IPS DF 6.9 (cell line): ENCODE data around the gene PRICKLE2.
"Not testable (repeated sequence)": the region's sequence is repeated elsewhere in the genome, so short reads cannot be mapped to it uniquely, and the experiment has no call there.

ENCODE experiments used
- DNase-seq: peaks from one replicate; pipeline ENCODE4 v3.0.0-alpha.2; 2013; ENCODE audit warnings: low read depth, low spot score
- H3K27ac ChIP-seq: one replicate; pipeline ENCODE4 v1.5.1; 2013; ENCODE audit warnings: low read length, control low read depth
- H3K27me3 ChIP-seq: 2 replicates; pipeline ENCODE4 v1.6.1; 2013; ENCODE audit warnings: mild to moderate bottlenecking, low read length; ENCODE audit not compliant: control insufficient read depth, insufficient read depth
- H3K36me3 ChIP-seq: 2 replicates; pipeline ENCODE4 v1.6.1; 2013; ENCODE audit warnings: low read length; ENCODE audit not compliant: control insufficient read depth, insufficient read depth
- H3K4me1 ChIP-seq: 2 replicates; pipeline ENCODE4 v1.6.1; 2013; ENCODE audit warnings: low read length; ENCODE audit not compliant: control insufficient read depth, insufficient read depth
- H3K4me3 ChIP-seq: 2 replicates; pipeline ENCODE4 v1.5.1; 2013; ENCODE audit warnings: mild to moderate bottlenecking, low read length
- H3K9me3 ChIP-seq: 2 replicates; pipeline ENCODE4 v1.6.1; 2013; ENCODE audit warnings: low read length, inconsistent platforms; ENCODE audit not compliant: control insufficient read depth, insufficient read depth
- WGBS: extraction: QIAGEN DNeasy Blood & Tissue Kit; methylation state at CpG from one replicate; pipeline ENCODE4 v1.1.7; 2013; ENCODE audit warnings: mixed read lengths, missing lambda C conversion rate; ENCODE audit not compliant: insufficient read length, insufficient coverage; 5-methylcytosine and 5-hydroxymethylcytosine counted together

Gene PRICKLE2

DNA sequence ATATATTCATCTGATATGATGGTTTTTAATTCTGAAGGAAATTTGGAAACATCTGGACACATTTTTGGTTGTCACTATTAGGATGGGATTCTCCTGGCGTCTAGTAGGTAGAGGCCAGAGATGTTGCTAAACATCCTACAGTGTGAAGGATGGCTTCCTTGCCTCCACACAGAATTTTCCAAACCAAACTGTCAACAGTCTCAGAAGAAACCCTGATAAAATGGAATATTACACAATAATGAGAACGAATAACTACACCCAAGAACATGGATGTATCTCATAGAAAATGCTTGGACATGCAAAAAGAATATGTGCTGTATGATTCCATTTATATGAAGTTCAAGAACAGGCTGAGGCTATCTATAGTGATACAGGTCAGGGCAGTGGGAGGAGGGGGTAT lies 122.1 kb downstream of the PRICKLE2 start:
- Histone ChIP-seq H3K4me3 (no peak overlapping the region), H3K27ac (no peak overlapping the region), H3K36me3 (no peaks in the 10 kb centered on the region), H3K27me3 (no peaks in the 10 kb centered on the region), H3K9me3 (no peaks in the 10 kb centered on the region), H3K4me1 (no peaks in the 10 kb centered on the region)
- no peak for DNase-seq
- WGBS = no CpG with 5 or more reads among the region's 2 CpGs

DNA sequence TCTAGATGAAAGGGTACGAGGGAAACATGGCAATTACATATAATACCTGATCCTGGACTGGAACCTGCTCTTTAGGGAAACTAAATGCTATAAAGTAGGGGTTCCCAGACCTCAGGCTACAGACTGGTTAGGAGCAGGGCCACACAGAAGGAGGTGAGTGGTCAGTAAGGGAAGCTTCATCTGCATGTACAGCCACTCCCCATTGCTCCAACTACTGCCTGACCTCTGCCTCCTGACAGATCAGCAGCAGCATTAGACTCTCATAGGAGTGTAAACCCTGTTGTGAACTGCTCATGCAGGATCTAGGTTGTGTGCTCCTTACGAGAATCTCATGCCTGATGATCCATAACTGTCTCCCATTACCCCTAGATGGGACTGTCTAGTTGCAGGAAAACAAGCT lies 123.1 kb downstream of the PRICKLE2 start:
- H3K4me1 ChIP-seq = no peaks in the 10 kb centered on the region
- H3K27me3 ChIP-seq = no peaks in the 10 kb centered on the region
- no peak for DNase-seq
- H3K4me3 ChIP-seq = no peak overlapping the region
- H3K27ac ChIP-seq = no peak overlapping the region
- WGBS = no CpG with 5 or more reads among the region's 2 CpGs
- H3K9me3 ChIP-seq = no peaks in the 10 kb centered on the region
- no peaks in the 10 kb centered on the region for H3K36me3 ChIP-seq

DNA sequence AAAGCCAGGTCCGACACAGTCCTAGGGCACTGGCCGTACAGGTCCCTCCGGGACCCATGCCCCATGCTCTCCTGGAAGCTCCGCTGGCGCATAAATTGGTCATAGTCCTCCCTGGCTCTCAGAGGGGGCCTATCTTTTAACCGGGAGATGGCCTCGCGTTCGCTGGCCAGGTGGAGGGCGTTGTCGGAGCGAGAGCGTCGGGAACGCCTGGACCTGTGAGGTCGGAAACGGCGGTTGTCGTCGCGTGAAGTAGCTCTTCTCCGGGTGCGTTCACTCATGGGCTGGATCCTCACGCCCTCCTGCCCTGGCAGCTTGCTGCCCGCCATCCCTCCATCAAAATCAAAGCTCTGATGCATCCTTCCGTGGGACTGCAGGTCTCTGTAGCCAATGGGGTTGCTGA lies 126.0 kb downstream of the PRICKLE2 start:
- Histone ChIP-seq H3K4me3 (no peak overlapping the region), H3K36me3 (no peaks in the 10 kb centered on the region), H3K9me3 (no peaks in the 10 kb centered on the region), H3K27me3 (no peaks in the 10 kb centered on the region), H3K27ac (no peak overlapping the region), H3K4me1 (peaks cover 1% of the 10 kb centered on the region; the same call in 1 of the 2 replicates)
- WGBS = no CpG with 5 or more reads among the region's 26 CpGs
- DNase-seq = no peak

DNA sequence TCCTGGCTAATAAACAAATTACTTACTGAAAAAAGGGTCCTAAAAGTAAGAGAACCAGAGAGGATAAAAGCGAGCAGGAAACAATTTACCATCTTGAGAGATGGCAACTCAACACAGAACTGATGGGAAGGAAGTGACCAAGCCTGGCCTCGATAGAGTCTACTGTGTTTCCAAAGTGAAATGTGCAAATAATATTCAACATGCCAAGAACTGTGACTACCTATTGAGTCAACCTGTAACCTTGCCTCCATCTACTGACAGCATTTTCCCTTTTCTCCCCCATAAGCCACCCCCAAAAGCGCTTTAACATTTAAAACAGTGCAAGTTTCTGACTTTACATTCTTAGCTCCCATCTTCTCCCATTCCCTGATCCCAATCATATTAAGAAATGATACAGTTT lies 126.6 kb downstream of the PRICKLE2 start:
- no peak for DNase-seq
- no peaks in the 10 kb centered on the region for H3K36me3 ChIP-seq
- H3K9me3 ChIP-seq = no peaks in the 10 kb centered on the region
- no peaks in the 10 kb centered on the region for H3K27me3 ChIP-seq
- H3K4me3 ChIP-seq = no peak overlapping the region
- no peak overlapping the region for H3K27ac ChIP-seq
- no CpG with 5 or more reads among the region's 3 CpGs for WGBS
- H3K4me1 ChIP-seq = peaks cover 1% of the 10 kb centered on the region; the same call in 1 of the 2 replicates

DNA sequence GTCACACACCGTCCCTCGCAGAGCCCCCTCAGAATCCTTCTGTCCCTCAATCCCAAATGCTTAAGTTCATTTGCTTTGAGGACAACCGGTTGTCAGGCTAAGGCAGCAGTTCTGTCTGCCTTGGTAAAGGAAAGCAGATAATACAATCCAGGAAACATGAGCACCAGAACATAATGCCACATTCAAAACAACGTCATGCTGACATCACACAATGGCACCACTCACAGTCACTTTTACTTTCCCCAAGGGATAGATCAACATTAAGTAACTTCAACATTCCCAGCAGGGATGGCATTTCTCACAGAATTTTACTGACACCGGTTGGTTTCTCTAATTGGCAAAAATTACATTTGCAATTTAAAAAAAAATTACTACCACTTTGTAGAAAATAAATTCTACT lies 127.3 kb downstream of the PRICKLE2 start:
- no peak overlapping the region for H3K27ac ChIP-seq
- WGBS = no CpG with 5 or more reads among the region's 5 CpGs

DNA sequence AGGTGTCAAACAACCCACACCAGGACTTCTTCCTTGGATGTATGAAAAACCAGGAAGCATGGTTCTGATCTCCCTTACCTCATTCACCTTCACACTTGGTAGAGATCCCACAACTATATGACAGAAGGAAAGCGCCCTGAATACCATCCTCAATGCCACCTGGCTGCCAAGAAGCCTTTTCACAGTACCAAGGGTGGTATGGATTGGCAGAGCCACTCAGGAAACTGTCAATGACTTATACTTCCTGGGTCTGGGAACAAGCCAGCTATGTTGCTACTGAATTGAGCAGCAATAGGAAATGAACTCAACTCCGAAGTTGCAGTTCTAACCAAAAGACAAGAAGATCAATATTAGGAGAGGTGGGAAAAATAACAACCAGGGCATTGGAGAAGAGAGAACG lies 129.5 kb downstream of the PRICKLE2 start:
- no CpG with 5 or more reads among the region's 3 CpGs for WGBS
- H3K27ac ChIP-seq = no peak overlapping the region

More for the DNA sequence above, 127.3 kb downstream of the PRICKLE2 start:
- Histone ChIP-seq H3K4me3 (no peak overlapping the region), H3K9me3 (no peaks in the 10 kb centered on the region), H3K4me1 (peaks cover 1% of the 10 kb centered on the region; the same call in 1 of the 2 replicates), H3K27me3 (no peaks in the 10 kb centered on the region), H3K36me3 (no peaks in the 10 kb centered on the region)
- DNase-seq = no peak

DNA sequence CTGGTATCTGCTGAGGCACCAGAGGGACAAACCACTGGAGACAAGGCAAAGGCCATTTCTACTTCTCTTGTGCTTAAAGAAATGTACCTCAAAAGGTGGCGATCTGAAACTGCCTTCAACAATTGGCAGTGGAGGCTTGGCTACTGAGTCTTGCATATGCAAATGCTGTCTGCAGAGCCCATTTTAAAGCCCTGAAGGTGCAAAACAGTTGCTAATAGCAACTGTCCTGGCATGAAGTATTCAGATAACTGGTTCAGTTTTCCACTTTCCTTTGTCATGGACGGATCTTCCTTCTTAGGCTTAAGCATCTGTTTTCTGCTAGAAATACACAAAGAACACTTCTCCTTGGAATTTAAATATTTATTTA lies 130.6 kb downstream of the PRICKLE2 start:
- WGBS = no CpG with 5 or more reads among the region's 2 CpGs
- Histone ChIP-seq H3K36me3 (no peaks in the 10 kb centered on the region), H3K27ac (no peak overlapping the region)

More for the DNA sequence above, 129.5 kb downstream of the PRICKLE2 start:
- no peaks in the 10 kb centered on the region for H3K9me3 ChIP-seq
- no peak overlapping the region for H3K4me3 ChIP-seq
- peaks cover 1% of the 10 kb centered on the region; the same call in 1 of the 2 replicates for H3K4me1 ChIP-seq
- no peaks in the 10 kb centered on the region for H3K27me3 ChIP-seq
- H3K36me3 ChIP-seq = no peaks in the 10 kb centered on the region
- no peak for DNase-seq

DNA sequence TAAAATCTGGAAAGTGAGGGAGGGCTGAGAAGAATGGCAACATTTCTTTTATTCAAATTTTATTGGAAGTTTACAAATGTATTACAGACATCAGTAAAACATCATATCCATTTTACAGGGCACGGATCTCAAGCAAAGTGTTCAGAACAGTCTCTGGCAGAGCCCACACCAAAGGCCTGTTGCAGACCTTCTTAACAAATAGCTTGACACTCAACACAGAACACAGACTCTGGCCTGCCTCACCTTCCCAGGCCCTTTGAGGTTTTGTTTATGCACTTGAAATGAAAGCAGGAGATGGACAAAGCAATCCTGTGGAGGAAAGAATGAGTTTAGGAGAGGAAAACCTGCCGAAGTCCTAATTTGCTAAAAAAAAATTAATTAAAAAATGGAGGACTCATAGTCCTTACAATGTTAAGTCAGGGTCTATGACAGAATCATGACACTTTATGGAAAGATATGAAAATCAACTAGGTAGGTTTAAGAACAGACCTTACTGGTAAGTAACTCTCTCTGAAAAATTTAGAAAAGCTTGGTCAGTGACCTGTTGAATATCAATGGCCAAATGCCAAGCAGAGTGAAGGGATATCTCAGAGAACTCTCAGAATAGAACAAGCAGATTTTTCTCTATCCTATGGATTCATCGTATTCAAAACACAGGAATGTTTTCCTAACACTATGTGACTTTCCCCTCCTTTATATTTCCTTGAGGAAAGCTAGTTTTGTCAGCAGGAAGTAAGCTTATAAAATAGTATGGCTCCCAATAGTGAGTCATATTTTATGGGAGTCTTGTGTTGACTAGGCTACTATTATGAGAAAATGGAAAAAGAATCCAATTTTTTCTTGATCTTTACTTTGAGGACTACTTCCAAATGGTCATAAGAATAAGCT lies 131.2 kb downstream of the PRICKLE2 start:
- Histone ChIP-seq H3K27me3 (no peaks in the 10 kb centered on the region), H3K36me3 (no peaks in the 10 kb centered on the region), H3K27ac (no peak overlapping the region), H3K4me1 (peaks cover 1% of the 10 kb centered on the region; the same call in 1 of the 2 replicates), H3K9me3 (no peaks in the 10 kb centered on the region), H3K4me3 (no peak overlapping the region)
- no peak for DNase-seq
- WGBS = no CpG with 5 or more reads among the region's 3 CpGs

More for the DNA sequence above, 130.6 kb downstream of the PRICKLE2 start:
- no peak overlapping the region for H3K4me3 ChIP-seq
- no peaks in the 10 kb centered on the region for H3K9me3 ChIP-seq
- H3K27me3 ChIP-seq = no peaks in the 10 kb centered on the region
- DNase-seq = no peak
- H3K4me1 ChIP-seq = peaks cover 1% of the 10 kb centered on the region; the same call in 1 of the 2 replicates

DNA sequence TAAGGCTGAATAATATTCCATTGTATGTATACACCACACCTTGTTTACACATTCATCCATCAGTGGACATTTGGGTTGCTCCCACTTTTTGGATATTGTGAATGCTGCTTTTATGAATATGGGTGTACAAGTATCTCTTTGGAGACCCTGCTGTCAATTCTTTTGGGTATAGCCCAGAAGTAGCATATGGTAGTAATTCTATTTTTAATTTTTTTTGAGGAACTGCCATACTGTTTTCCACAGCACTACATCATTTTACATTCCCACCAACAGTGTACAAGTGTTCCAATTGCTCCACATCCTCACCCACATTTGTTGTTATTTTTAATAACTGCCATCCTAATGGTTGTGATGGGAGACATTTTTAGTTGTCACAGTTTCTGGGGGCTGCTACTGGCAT lies 132.1 kb downstream of the PRICKLE2 start:
- no peak for DNase-seq
- Histone ChIP-seq H3K4me1 (peaks cover 1% of the 10 kb centered on the region; the same call in 1 of the 2 replicates), H3K36me3 (no peaks in the 10 kb centered on the region), H3K27ac (no peak overlapping the region), H3K9me3 (no peaks in the 10 kb centered on the region), H3K4me3 (no peak overlapping the region), H3K27me3 (no peaks in the 10 kb centered on the region)

DNA sequence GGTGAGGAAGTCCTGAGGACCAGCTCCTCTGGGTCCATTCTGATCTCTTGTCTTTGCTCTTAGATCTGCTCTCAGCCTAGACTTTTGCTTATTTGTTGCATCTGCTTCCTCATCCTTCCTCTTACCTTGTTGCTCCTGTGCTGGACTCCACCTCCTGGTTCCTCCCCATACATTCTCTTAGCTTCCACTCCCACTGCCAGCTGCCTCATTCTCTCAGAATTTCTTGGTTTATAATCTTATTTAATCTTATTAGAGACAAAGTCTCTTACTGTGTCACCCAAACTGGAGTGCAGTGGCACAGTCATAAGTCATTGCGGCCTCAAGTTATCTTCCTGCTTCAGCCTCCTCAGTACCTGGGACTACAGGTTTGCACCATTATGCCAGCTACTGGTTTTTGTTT lies 133.8 kb downstream of the PRICKLE2 start:
- Histone ChIP-seq H3K27me3 (no peaks in the 10 kb centered on the region), H3K9me3 (no peaks in the 10 kb centered on the region), H3K4me3 (no peak overlapping the region), H3K4me1 (peaks cover 3% of the 10 kb centered on the region; the same call in 1 of the 2 replicates), H3K36me3 (no peaks in the 10 kb centered on the region), H3K27ac (no peak overlapping the region)
- DNase-seq = no peak
- no CpG with 5 or more reads among the region's 1 CpG for WGBS

DNA sequence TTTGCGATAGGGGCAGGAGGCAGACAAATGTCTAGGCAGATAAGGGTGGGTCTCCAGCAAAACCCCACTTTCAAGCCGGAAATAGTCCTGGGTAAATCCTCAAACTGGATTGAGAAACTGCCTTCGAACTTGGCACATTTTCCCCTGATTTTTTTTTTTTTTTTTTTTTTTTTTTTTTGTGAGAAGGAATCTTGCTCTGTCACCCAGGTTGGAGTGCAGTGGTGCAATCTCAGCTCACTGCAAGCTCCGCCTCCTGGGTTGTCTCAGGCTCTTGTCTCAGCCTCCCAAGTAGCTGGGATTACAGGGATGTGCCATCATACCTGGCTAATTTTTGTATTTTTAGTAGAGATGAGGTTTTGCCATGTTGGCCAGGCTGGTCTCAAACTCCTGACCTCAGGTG lies 135.9 kb downstream of the PRICKLE2 start:
- H3K27me3 ChIP-seq, H3K9me3 ChIP-seq, H3K36me3 ChIP-seq, H3K4me3 ChIP-seq, H3K27ac ChIP-seq, DNase-seq, H3K4me1 ChIP-seq: not testable (repeated sequence)
- no CpG with 5 or more reads among the region's 4 CpGs for WGBS
